CD4-positive, alpha-beta T cell treated with Interleukin-2 at 100 ng/mL for 4 hours (primary cell): ENCODE data around the gene PRKRA.
"Not testable (repeated sequence)": the region's sequence is repeated elsewhere in the genome, so short reads cannot be mapped to it uniquely, and the experiment has no call there.

Source experiments
- DNase-seq: peaks from one replicate; pipeline ENCODE4 v3.0.0-alpha.2; 2020; ENCODE audit warnings: low spot score

PRKRA gene

GRCh38 chr2:178457390-178457886 is 6.5 kb upstream of the PRKRA start:
- DNase-seq: no peak

- DNase-seq: no peak
Observed at GRCh38 chr2:178455947-178456346, 5.0 kb upstream of the PRKRA start.

DNA sequence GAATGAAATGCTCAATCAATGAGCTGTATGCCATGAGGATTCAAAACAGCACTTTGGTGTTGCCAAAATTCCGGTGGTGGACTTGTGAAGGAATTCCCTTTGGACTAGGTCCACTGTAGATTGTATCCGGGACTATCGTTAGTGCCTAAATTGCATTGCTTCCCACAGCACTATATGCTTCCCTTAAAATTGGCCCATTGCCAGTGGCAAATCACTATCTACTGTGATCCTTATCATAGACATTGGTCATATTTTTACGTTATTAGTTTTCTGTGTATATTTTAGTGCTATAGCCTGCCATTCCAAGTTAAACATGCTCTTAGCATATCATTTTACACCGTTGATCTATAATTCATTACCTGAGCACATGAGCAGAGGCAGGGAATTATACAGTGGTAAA is 1.9 kb upstream of the PRKRA start:
- DNase-seq: no peak

- DNase-seq: no peak
Observed at GRCh38 chr2:178452334-178452733, 1.4 kb upstream of the PRKRA start.

DNA sequence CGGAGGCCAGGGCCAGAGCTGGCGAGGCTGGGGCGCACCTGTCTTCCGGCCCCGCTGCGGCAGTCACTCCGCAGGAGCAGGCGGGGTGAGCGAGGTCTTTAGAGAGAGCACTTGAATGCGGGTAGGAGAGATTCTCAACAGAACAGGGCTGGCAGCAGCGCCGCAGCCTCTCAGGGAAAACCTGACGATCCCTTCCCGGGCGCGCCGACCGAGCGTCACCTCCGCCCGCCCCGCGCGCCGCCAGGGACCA is 526 bp downstream of the PRKRA start:
- DNase-seq: no peak

- DNase-seq: peak; percentile 66
Observed at GRCh38 chr2:178449700-178450523, 1.1 kb downstream of the PRKRA start.

DNA sequence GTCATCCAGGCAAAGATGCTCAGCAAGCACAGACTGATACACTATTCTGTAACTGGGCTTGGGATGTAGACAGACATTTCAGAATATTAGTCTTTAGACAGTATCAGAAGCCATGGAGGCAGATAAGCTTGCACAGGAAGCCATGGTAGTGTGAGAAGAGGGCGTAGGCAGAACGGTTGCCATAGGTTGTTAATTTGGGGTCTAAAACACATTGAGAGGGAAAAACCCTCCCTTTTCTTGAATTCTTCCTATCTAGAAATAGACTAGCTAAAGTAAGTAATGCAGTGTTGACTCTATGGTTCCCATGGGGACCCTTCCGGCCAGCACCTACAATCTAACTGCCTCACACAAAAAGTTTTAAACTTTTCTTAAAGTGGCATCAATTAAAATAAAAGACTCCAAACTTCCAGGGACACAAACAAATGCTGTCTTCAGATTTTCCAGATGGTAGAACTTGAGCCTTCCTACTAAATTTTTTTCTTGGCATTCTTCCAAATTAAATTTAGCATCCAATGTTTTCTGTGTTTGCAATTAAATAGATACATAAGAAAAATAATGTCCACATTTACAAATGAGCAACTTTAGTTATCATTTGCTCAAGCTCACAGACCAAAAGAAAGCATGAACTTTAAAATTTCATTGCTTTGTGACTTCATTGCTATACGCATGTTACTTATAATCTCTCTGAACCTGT is 1.9 kb downstream of the PRKRA start:
- no peak for DNase-seq

DNA sequence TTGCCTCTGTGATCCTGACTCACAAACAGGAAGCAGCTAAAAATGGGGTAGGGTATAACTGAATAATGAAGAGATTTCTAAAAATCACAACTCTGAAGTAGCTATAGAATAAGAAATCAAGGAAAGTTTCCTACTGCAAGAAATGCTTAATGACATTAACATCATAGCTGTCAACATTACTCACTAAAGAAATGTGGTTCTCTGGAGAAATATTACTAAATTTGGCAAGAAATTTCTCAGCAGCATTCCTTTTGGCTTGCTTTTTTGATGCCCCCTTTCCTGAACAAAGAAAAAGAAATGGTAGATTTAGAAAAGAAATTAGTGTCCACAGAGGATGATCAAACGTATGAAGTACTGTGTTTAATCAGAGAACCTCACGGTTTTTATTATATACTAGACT is 9.5 kb downstream of the PRKRA start:
- DNase-seq: no peak

- DNase-seq: no peak
Observed at GRCh38 chr2:178436662-178437061, 14.3 kb downstream of the PRKRA start.

DNA sequence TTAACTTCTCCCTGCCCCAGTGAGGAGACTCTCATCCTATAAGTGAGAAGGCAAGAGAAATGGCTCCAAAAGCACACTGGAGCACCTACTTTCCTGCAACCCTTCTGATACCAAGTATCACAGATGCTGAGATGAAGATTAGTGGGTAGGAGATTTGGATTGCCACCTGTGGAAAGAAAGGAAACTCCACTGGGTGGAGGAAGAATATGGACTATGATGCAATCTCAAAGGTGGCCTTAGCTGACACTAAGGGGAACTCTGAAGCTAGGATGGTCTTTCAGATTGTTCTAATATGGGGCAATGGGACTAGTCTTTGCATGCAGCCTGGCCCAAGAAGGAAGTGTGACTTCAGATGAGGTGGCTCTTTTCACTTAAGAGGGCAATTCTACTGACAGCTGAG is 21.6 kb downstream of the PRKRA start:
- no peak for DNase-seq

DNA sequence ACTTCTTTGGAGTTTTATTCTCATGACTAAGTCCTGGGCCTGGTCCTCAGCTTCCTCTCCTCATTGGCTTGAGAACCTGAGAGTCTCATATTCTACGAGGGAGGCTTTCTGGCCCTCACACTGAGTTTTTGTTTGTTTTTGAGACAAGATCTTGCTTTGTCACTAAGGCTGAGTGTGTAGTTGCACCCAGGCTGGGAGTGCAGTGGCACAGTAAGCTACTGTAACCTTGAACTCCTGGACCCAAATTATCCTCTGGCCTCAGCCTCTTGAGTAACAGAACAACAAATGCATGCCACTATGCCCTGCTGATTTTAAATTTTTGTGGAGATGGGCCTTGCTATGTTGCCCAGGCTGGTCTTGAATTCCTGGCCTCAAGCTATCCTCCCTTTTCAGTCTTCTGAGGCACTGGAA is 22.6 kb downstream of the PRKRA start:
- DNase-seq: no peak

DNA sequence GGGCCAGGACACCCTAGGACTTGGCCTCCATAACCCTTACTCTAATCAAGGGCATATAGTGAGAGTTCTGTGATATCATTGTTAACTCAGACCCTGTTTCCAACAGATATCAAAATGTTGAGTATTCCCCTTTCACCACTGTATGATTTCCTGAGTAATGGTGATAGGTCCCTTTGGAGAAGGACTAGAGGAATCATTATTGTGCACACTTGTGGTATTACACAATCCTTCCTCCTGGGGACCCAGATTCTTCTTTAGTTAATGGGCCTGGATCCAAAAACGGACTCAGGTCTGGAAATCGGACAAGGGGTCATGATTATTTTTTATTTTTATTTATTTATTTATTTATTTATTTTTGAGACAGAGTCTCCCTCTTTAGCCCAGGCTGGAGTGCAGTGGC is 23.5 kb downstream of the PRKRA start:
- DNase-seq: no peak

- DNase-seq: no peak
Observed at GRCh38 chr2:178426388-178426787, 24.6 kb downstream of the PRKRA start.

DNA sequence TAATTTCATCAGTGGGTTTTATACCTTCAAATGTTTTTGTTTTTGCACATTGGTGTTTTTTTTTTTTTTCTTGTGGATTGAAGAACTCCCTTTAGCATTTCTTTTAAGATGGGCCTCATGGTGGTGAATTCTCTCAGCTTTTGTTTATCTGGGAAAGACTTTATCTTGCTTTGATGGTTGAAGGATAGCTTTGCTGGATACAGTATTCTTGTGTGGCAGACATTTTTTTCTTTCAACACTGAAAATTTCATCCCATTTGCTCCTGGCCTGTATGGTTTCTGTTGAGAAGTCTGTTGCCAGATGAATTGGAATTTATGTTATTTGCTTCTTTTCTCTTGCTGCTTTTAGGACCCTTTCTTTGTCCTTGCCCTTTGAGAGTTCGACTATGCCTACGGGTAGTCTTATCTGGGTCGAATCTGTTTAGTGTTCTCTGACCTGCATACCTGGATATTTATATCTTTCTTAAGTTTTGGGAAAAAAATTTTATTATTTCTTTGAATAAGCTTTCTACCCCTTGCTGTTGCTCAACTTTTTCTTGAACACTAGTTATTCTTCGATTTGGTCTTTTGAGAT is 25.6 kb downstream of the PRKRA start:
- DNase-seq: no peak

DNA sequence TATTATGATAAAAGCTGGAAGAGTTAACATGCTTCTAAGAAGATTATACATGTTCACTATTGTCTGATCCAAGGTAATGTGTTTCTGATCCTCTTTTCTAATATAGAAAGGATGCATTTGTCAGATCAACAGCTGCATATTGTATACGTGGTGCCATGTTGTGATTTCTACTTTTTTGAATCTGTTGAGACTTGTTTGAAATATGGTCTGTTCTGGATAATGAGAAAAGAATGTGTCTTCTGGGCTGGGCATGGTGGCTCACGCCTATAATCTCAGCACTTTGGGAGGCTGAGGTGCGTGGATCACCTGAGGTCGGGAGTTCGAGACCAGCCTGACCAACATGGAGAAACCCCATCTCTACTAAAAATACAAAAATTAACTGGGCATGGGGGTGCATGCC is 27.2 kb downstream of the PRKRA start:
- not testable (repeated sequence) for DNase-seq

DNA sequence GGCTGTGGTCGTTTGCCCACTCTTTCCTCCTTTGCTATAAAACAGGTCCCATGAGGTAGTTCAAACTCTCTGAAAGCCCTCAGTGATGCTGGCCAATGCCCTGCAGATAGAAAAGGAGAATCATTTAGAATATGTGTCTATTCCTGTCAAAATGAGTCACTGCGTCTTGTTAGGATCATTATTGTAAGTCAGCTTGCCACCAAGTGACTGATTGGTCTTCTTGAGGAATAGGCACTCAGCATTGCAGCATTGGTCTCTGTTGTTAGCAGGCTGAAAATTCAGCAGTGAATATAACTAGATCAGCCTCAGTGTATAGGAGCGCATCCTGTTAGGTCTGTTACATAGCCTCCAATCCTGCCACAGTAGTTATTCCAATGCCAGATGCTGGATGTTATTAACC is 28.9 kb downstream of the PRKRA start:
- DNase-seq: no peak

DNA sequence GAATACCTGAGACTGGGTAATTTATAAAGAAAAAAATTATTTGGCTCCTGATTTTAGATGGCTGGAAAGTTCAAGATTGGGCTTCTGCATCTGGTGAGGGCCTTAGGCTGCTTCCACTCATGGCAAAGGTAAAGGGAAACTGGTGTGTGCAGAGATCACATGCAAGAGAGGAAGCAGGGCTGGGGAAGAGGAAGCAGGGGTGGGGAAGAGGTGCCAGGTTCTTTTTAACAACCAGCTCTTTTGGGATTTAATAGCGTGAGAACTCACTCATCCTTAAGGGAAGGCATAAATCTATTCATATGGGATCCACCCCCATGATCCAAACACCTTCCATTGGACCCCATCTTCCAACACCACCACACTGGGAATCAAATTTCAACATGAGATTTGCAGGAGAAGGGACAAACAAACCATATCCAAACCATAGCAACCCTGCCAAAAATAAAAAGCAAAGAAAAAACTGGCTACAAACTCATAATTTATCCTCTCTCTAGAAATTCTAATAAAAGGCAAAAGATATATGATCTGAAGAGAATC is 30.4 kb downstream of the PRKRA start:
- DNase-seq: no peak

- no peak for DNase-seq
Observed at GRCh38 chr2:178419123-178419522, 31.9 kb downstream of the PRKRA start.

GRCh38 chr2:178418426-178418825 is 32.5 kb downstream of the PRKRA start:
- DNase-seq: no peak

DNA sequence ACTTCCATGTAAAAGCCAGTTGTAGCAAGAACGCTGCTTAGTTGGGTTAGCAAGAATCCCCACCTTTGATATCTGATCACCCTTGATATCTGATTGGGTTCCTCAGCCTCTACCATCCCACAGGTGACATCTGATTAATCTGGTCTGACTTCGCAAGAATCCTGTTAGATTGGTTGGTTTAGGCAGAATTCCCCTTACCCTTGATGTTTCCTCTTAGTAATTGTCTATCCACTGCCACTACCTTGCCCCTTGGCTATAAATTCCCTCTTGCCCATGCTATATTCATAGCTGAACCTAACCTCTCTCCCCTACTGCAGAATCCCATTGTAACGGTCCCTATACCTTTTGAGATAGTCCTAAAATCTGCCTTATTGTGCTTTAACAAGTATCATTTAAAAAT is 33.1 kb downstream of the PRKRA start:
- DNase-seq: no peak

- DNase-seq: no peak
Observed at GRCh38 chr2:178415979-178416378, 35.0 kb downstream of the PRKRA start.

GRCh38 chr2:178414266-178415247 is 36.4 kb downstream of the PRKRA start:
- DNase-seq: peak; percentile 81
